Endothelial cell of umbilical vein (primary cell): Measurements from ENCODE around the gene FRMD7. TPM values are rescaled to one million over a fixed set of nuclear protein-coding genes. Genes with fewer than 3 reads are reported as not detected.

Experiments
- BruUV-seq: library from RNA; stranded (reverse); fragments of 400-500 nt; replicated peaks from 2 replicates; lab custom pipeline; 2021; lab: Mats Ljungman, UMichigan
- CTCF ChIA-PET: fragments of 300-600, 350-600 bp; sonication (Branson Sonifier 250); formaldehyde crosslinking; loops from one replicate; lab custom pipeline; 2021; ENCODE audit warnings: antibody characterized with exemption, inconsistent platforms; lab: Charles Lee
- POLR2A ChIA-PET: fragments of 300-600, 350-600 bp; sonication (Branson Sonifier 250); formaldehyde crosslinking; loops from one replicate; lab custom pipeline; 2021; ENCODE audit warnings: antibody characterized with exemption, inconsistent platforms; lab: Charles Lee
- DNase-seq: peaks from one replicate; pipeline ENCODE4 v3.0.0-alpha.2; 2011; ENCODE audit warnings: low read depth, low spot score
- FAIRE-seq: peaks from 2 replicates; lab custom pipeline; 2011; peaks lifted over from hg19 to GRCh38; lab: Jason Lieb, UNC
- H2AFZ ChIP-seq: 2 replicates; pipeline ENCODE4 v1.6.0; 2012; ENCODE audit warnings: low read depth, low read length, control low read depth, inconsistent platforms
- H3K27ac ChIP-seq: 2 replicates; pipeline ENCODE4 v1.5.1; 2011; ENCODE audit warnings: low read depth, mild to moderate bottlenecking, control low read depth, low read length, moderate library complexity; ENCODE audit not compliant: insufficient read depth
- H3K27me3 ChIP-seq, 2 experiments: 2 replicates each; pipeline versions ENCODE4 v1.6.0 to v1.6.1; 2011; ENCODE audit warnings: low read length in 2 of 2, mixed read lengths in 1 of 2; ENCODE audit not compliant: control insufficient read depth in 2 of 2, insufficient read depth in 2 of 2
- H3K36me3 ChIP-seq, 2 experiments: 2 replicates in 1 of 2; 3 replicates in 1 of 2; pipeline ENCODE4 v1.5.1; 2011; ENCODE audit warnings: low read length in 2 of 2, mild to moderate bottlenecking in 1 of 2, moderate library complexity in 1 of 2; ENCODE audit not compliant: control insufficient read depth in 2 of 2, insufficient read depth in 2 of 2; ENCODE audit errors: extremely low read depth in 1 of 2
- H3K4me1 ChIP-seq: 3 replicates; pipeline ENCODE4 v1.5.1; 2011; ENCODE audit warnings: mild to moderate bottlenecking, low read length; ENCODE audit not compliant: control insufficient read depth, insufficient read depth; ENCODE audit errors: extremely low read depth
- H3K4me2 ChIP-seq: 2 replicates; pipeline ENCODE4 v1.6.1; 2011; ENCODE audit warnings: low read length, control low read depth, mixed read lengths; ENCODE audit not compliant: insufficient read depth
- H3K4me3 ChIP-seq, 3 experiments: fragments of 200-600 bp in 1 of 3; sonication (generic), shearing (Covaris generic) in 1 of 3; replicated peaks in 1 of 3; 2 replicates each; pipeline ENCODE4 v1.5.1; 2011 to 2016; ENCODE audit warnings: control low read depth in 3 of 3, low read length in 3 of 3, mild to moderate bottlenecking in 2 of 3, inconsistent platforms in 1 of 3, low read depth in 1 of 3, moderate library complexity in 1 of 3; ENCODE audit not compliant: insufficient read depth in 1 of 3
- H3K79me2 ChIP-seq: 2 replicates; pipeline ENCODE4 v1.6.0; 2012; ENCODE audit warnings: low read length, inconsistent platforms; ENCODE audit not compliant: control insufficient read depth, insufficient read depth
- H3K9ac ChIP-seq: replicated peaks from 2 replicates; pipeline ENCODE3; 2011; ENCODE audit warnings: low read length, control low read depth; ENCODE audit not compliant: insufficient read depth; ENCODE audit errors: extremely low read depth
- H3K9me1 ChIP-seq: replicated peaks from 3 replicates; pipeline ENCODE4 v1.6.0; 2011; ENCODE audit warnings: mild to moderate bottlenecking, low read length; ENCODE audit not compliant: control insufficient read depth, insufficient read depth; ENCODE audit errors: extremely low read depth
- H3K9me3 ChIP-seq: replicated peaks from 2 replicates; pipeline ENCODE4 v1.5.1; 2012; ENCODE audit warnings: low read length, inconsistent platforms; ENCODE audit not compliant: control insufficient read depth, insufficient read depth
- H4K20me1 ChIP-seq: replicated peaks from 2 replicates; pipeline ENCODE3; 2011; ENCODE audit warnings: mild to moderate bottlenecking, low read length; ENCODE audit not compliant: control insufficient read depth, insufficient read depth; ENCODE audit errors: extremely low read depth
- EZH2 ChIP-seq: IDR thresholded peaks from 2 replicates; pipeline ENCODE4 v1.6.1; 2012; ENCODE audit warnings: borderline replicate concordance, low read depth, mild to moderate bottlenecking, moderate library complexity, low read length, inconsistent platforms; ENCODE audit not compliant: severe bottlenecking
- FOS ChIP-seq: IDR thresholded peaks from 2 replicates; pipeline ENCODE4 v1.6.1; 2011; ENCODE audit warnings: mild to moderate bottlenecking, low read length, moderate library complexity, borderline replicate concordance; ENCODE audit not compliant: insufficient read depth
- GATA2 ChIP-seq: IDR thresholded peaks from 2 replicates; pipeline ENCODE4 v1.7.0; 2011; ENCODE audit warnings: low read depth, mild to moderate bottlenecking, moderate library complexity, mixed read lengths, low read length; ENCODE audit not compliant: insufficient read length, insufficient read depth
- JUN ChIP-seq: IDR thresholded peaks from 2 replicates; pipeline ENCODE4 v1.6.1; 2011; ENCODE audit warnings: borderline replicate concordance, low read depth; ENCODE audit not compliant: insufficient read length, insufficient read depth
- MAX ChIP-seq: IDR thresholded peaks from 2 replicates; pipeline ENCODE4 v1.6.1; 2011; ENCODE audit not compliant: insufficient read depth, insufficient read length
- MYC ChIP-seq: IDR thresholded peaks from one replicate; pipeline ENCODE4 v1.6.1; 2011; ENCODE audit warnings: mild to moderate bottlenecking, low read depth, low read length
- POLR2A ChIP-seq: IDR thresholded peaks from 2 replicates; pipeline ENCODE4 v1.6.1; 2012; ENCODE audit warnings: low read depth, mild to moderate bottlenecking, control low read depth, low read length
- POLR2AphosphoS5 ChIP-seq: IDR thresholded peaks from 2 replicates; pipeline ENCODE4 v1.6.1; 2012; ENCODE audit warnings: low read depth, mild to moderate bottlenecking, control low read depth, low read length, moderate library complexity; ENCODE audit not compliant: insufficient read depth
- dilution Hi-C: fragments of 300-500 bp; cut with MboI; formaldehyde crosslinking; loops from one replicate; pipeline ENCODE4 v1.15.0; 2019; ENCODE audit warnings: low sequenced_read_pairs; ENCODE audit not compliant: extremely low pct_ligation_motif_present
- intact Hi-C: fragments of 100-400 bp; cut with micrococcal nuclease; formaldehyde crosslinking; loops from one replicate; pipeline ENCODE4 v1.10.0; 2022
- polyA plus RNA-seq, 4 experiments: library from polyadenylated mRNA; depleted of rRNA in 3 of 4; stranded (reverse) in 3 of 4; unstranded in 1 of 4; fragments of >200 nt; gene quantifications; 2 replicates each; pipeline versions ENCODE4 v1.2.1 to v1.2.3, GENCODE V29; 2011 to 2012; ENCODE audit warnings: missing spikeins in 1 of 4
- total RNA-seq: library from RNA; stranded (reverse); gene quantifications from 2 replicates; pipeline ENCODE4 v1.2.3, GENCODE V29; 2021
- TF ChIP-seq, protein P1 (sequence below), 2 donors: IDR thresholded peaks; 1 replicate in 1 of 2; 2 replicates in 1 of 2; pipeline ENCODE4 v1.5.1; 2011; ENCODE audit warnings: low read length in 2 of 2, mild to moderate bottlenecking in 2 of 2, moderate library complexity in 2 of 2, control low read depth in 1 of 2, inconsistent platforms in 1 of 2, low read depth in 1 of 2; ENCODE audit not compliant: insufficient read depth in 1 of 2; ENCODE audit errors: extremely low read depth in 1 of 2

The FRMD7 gene
- total and polyA plus RNA-seq, 2 donors (not counting 3 experiments of a cell fraction or from before 2014, with no cell fraction given), result not detected

GRCh38 chrX:132045456-132045855 is 82.4 kb downstream of the FRMD7 start:
- FAIRE-seq (no peak), DNase-seq (peak; percentile 14)
- intact Hi-C loops (no loop called here), dilution Hi-C loops (no loop called here)
- no peak overlapping the region for H2AFZ ChIP-seq
- ChIA-PET POLR2A (no interaction called here), CTCF (interaction anchor here (0.6 to 1.5 kb wide), 4 partner anchors 9 to 570 kb away, joined by 3 to 7 read pairs (median 3); no protein-coding TSS in a partner anchor)
- H4K20me1 ChIP-seq, result no peaks in the 10 kb centered on the region
- H3K27me3 ChIP-seq, result no peaks in the 10 kb centered on the region
- no TSS peak for BruUV-seq
- H3K4me1 ChIP-seq, result peaks cover 4% of the 10 kb centered on the region
- no peaks in the 10 kb centered on the region for H3K79me2 ChIP-seq
- H3K9ac ChIP-seq, result no peak overlapping the region
- H3K9me1 ChIP-seq, result no peaks in the 10 kb centered on the region
- no peak overlapping the region for H3K4me2 ChIP-seq
- no peaks in the 10 kb centered on the region for H3K36me3 ChIP-seq
- H3K27ac ChIP-seq, result no peak overlapping the region
- no peaks in the 10 kb centered on the region for H3K9me3 ChIP-seq
- H3K4me3 ChIP-seq, result no peak overlapping the region
- TF ChIP-seq GATA2 (no peak), JUN (no peak), MYC (no peak), POLR2A (no peak), EZH2 (no peak), MAX (no peak), POLR2AphosphoS5 (no peak), FOS (no peak)
- TF ChIP-seq, protein P1, sequence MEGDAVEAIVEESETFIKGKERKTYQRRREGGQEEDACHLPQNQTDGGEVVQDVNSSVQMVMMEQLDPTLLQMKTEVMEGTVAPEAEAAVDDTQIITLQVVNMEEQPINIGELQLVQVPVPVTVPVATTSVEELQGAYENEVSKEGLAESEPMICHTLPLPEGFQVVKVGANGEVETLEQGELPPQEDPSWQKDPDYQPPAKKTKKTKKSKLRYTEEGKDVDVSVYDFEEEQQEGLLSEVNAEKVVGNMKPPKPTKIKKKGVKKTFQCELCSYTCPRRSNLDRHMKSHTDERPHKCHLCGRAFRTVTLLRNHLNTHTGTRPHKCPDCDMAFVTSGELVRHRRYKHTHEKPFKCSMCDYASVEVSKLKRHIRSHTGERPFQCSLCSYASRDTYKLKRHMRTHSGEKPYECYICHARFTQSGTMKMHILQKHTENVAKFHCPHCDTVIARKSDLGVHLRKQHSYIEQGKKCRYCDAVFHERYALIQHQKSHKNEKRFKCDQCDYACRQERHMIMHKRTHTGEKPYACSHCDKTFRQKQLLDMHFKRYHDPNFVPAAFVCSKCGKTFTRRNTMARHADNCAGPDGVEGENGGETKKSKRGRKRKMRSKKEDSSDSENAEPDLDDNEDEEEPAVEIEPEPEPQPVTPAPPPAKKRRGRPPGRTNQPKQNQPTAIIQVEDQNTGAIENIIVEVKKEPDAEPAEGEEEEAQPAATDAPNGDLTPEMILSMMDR (IDR thresholded peaks at IDR 0.05; ENCODE audit: extremely low read depth in 1 of 2, insufficient read depth in 1 of 2, low read depth in 1 of 2, low read length in 2 of 2), result no peak
